Colon (tissue), 2 donors: ENCODE measurements around the gene TRMT11.

Experiments
- FAIRE-seq: peaks from 2 replicates; lab custom pipeline; 2012; peaks lifted over from hg19 to GRCh38; lab: Jason Lieb, UNC
- donor health status: control.
- donor health status: control.

TRMT11 gene

DNA sequence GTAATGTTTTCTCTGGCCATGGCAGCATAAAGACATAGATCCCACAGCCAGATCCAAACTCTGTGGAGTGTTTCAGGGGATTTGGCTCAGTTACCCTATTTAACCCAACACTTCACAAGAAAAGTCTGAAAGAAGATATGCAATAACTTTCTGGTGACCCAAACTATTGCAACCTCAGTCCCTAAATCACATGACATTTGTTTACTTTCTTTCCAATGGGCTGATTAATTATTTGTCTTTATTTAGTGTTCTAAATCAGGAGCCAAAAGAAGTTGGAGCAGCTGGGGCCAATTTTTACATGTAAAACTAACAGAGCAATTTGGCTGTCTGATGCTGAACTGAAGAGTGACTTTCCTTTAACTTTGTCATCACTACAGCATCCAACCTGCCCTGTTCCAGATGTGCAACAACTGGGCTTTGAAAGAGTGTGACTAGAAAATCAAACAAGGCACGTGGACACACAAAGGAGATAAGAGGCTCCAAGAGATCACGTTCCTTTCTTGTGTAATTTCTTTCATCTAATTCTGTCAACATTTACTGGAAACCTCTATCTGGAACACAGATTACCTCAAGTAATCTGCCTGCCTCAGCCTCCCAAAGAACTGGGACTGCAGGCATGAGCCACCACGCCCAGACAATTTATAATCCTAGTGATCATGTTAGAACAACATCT lies 90.8 kb downstream of the TRMT11 start:
- no peak for FAIRE-seq

- no peak for FAIRE-seq
Observed at GRCh38 chr6:126077810-126078776, 91.8 kb downstream of the TRMT11 start.

DNA sequence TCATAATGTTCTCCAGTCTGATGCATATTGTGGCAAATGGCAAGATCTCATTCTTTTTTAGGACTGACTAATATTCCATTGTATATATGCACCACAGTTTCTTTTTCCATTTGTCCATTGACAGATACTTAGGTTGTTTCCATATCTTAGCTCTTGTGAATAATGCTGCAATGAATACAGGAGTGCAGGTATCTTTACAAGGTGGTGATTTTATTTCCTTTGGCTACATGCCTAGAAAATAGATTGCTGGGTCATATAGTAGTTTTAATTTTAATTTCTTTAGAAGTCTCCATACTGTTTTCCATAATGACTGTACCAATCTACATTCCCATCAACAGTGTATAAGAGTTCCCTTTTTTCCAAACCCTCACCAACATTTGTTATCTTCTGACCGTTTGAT lies 97.5 kb downstream of the TRMT11 start:
- no peak for FAIRE-seq

DNA sequence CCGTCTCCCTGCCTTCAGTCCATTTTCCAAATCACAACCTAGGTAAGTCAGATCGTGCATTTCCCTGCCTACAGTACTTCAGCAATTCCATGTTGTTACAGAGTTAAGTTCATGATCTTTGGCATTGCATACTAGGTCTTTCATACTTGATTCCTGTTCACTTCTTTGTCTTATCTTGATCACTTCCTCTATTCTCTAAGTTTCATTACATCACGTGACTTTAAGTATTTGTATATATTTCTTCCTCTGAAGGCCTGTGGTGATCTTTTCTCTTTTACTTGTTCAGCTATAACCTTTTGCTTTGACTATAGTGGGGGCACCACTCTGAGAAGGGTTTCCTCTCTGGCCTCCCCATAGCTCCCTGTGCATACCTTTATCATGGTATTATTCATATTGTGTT lies 100.2 kb downstream of the TRMT11 start:
- FAIRE-seq, result no peak
